Loucy (cell line): ENCODE results near the gene CCDC73.

Source experiments
- H2AFZ ChIP-seq: fragments of 200-600 bp; sonication (generic); 2 replicates; pipeline ENCODE4 v1.6.0; 2016; ENCODE audit warnings: antibody characterized with exemption, mild to moderate bottlenecking, low read length, moderate library complexity
- H3F3A ChIP-seq: fragments of 200-600 bp; 2 replicates; pipeline ENCODE4 v1.6.0; 2016; ENCODE audit warnings: antibody characterized with exemption, low read depth, mild to moderate bottlenecking
- H3K27me3 ChIP-seq: fragments of 200-600 bp; sonication (generic); 2 replicates; pipeline ENCODE4 v1.6.1; 2014; ENCODE audit warnings: low read length, mild to moderate bottlenecking; ENCODE audit not compliant: insufficient read depth, poor library complexity, severe bottlenecking
- H3K36me3 ChIP-seq: fragments of 200-600 bp; sonication (generic); 2 replicates; pipeline ENCODE4 v1.6.1; 2016; ENCODE audit warnings: low read length; ENCODE audit not compliant: insufficient read depth
- H3K4me1 ChIP-seq: fragments of 200-600 bp; sonication (generic); 2 replicates; pipeline ENCODE4 v1.5.1; 2014; ENCODE audit warnings: low read length, mild to moderate bottlenecking; ENCODE audit not compliant: insufficient read depth, poor library complexity, severe bottlenecking
- H3K4me2 ChIP-seq: fragments of 200-600 bp; sonication (generic); 2 replicates; pipeline ENCODE4 v1.6.0; 2014; ENCODE audit warnings: antibody characterized with exemption, low read length, low read depth, mild to moderate bottlenecking; ENCODE audit not compliant: poor library complexity, severe bottlenecking
- H3K4me3 ChIP-seq: fragments of 200-600 bp; sonication (generic); 2 replicates; pipeline ENCODE4 v1.5.1; 2014; ENCODE audit warnings: low read length, mild to moderate bottlenecking, mixed read lengths; ENCODE audit not compliant: poor library complexity, severe bottlenecking
- H3K79me2 ChIP-seq: fragments of 200-600 bp; sonication (generic); 2 replicates; pipeline ENCODE4 v1.6.1; 2014; ENCODE audit warnings: low read length; ENCODE audit not compliant: insufficient read depth
- H3K9ac ChIP-seq: fragments of 200-600 bp; sonication (generic); 2 replicates; pipeline ENCODE4 v1.6.0; 2014; ENCODE audit warnings: mild to moderate bottlenecking, low read depth, low read length, moderate library complexity; ENCODE audit not compliant: poor library complexity, severe bottlenecking
- H3K9me2 ChIP-seq: fragments of 200-600 bp; sonication (generic); replicated peaks from 2 replicates; pipeline ENCODE4 v1.6.1; 2016; ENCODE audit warnings: low read depth, low read length, mixed read lengths
- H3K9me3 ChIP-seq: fragments of 200-600 bp; sonication (generic); 2 replicates; pipeline ENCODE4 v1.6.1; 2014; ENCODE audit warnings: mild to moderate bottlenecking, antibody characterized with exemption, low read length, low read depth; ENCODE audit not compliant: insufficient read depth
- H4K20me1 ChIP-seq: fragments of 200-600 bp; sonication (generic); 2 replicates; pipeline ENCODE4 v1.6.0; 2014; ENCODE audit warnings: antibody characterized with exemption, low read length, mild to moderate bottlenecking; ENCODE audit not compliant: insufficient read depth, poor library complexity, severe bottlenecking
- EZH2phosphoT487 ChIP-seq: fragments of 200-600 bp; IDR thresholded peaks from 2 replicates; pipeline ENCODE4 v1.6.1; 2018; ENCODE audit warnings: antibody characterized with exemption, mild to moderate bottlenecking, moderate library complexity, borderline replicate concordance
- TF ChIP-seq, protein P1 (sequence below): fragments of 200-600 bp; sonication (generic); conservative IDR thresholded peaks from 2 replicates; pipeline ENCODE4 v1.5.1; 2014; ENCODE audit warnings: mild to moderate bottlenecking, antibody characterized with exemption, low read length

Gene CCDC73

DNA sequence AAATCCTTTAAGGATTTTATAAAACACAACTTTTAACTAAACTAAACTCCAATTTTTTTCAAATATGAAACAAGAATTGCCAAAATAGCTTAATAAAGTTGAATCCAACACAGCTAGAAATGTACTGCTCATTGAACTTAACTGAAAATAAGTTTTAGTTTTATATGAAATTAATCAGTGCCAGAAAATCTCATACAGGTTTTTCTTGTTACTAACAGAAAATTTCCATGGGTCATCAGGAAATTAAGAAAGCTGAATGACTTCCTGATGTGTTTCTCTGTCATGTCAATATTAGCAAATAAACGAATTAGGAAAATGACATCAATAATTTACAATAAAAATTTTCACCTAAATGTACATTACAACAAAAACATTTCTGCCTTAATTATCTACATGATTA is 3.5 kb downstream of the CCDC73 start:
- H3K4me2 ChIP-seq = no peak overlapping the region
- no peaks in the 10 kb centered on the region for H3K9me2 ChIP-seq
- no peak overlapping the region for H3K4me3 ChIP-seq
- TF ChIP-seq, protein P1, sequence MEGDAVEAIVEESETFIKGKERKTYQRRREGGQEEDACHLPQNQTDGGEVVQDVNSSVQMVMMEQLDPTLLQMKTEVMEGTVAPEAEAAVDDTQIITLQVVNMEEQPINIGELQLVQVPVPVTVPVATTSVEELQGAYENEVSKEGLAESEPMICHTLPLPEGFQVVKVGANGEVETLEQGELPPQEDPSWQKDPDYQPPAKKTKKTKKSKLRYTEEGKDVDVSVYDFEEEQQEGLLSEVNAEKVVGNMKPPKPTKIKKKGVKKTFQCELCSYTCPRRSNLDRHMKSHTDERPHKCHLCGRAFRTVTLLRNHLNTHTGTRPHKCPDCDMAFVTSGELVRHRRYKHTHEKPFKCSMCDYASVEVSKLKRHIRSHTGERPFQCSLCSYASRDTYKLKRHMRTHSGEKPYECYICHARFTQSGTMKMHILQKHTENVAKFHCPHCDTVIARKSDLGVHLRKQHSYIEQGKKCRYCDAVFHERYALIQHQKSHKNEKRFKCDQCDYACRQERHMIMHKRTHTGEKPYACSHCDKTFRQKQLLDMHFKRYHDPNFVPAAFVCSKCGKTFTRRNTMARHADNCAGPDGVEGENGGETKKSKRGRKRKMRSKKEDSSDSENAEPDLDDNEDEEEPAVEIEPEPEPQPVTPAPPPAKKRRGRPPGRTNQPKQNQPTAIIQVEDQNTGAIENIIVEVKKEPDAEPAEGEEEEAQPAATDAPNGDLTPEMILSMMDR = no peak
- no peak for TF ChIP-seq EZH2phosphoT487
- no peaks in the 10 kb centered on the region for H3K36me3 ChIP-seq
- no peaks in the 10 kb centered on the region for H3K79me2 ChIP-seq
- H3K4me1 ChIP-seq = no peaks in the 10 kb centered on the region
- no peaks in the 10 kb centered on the region for H3K9me3 ChIP-seq
- H4K20me1 ChIP-seq = no peaks in the 10 kb centered on the region
- H2AFZ ChIP-seq = no peak overlapping the region
- H3F3A ChIP-seq = no peaks in the 10 kb centered on the region
- no peaks in the 10 kb centered on the region for H3K27me3 ChIP-seq
- no peak overlapping the region for H3K9ac ChIP-seq

DNA sequence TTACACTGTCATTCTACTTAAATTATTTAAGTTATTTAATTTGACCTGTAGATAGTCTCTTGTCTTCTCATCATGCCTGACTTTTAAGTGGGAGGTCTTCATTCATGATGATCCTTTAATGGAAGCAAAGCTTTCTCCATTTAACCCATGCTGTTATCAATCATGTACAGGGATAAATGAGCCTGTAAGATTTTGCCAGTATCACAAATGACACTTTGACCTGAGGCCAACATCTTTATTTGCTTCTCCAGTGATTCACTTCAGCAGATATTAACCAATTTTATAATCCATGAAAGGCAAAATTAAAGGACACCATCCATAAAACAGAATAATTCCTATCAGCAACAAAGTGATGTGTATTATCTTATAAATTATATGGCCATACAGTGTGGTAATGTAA is 7.7 kb downstream of the CCDC73 start:
- no peaks in the 10 kb centered on the region for H3K27me3 ChIP-seq
- no peaks in the 10 kb centered on the region for H3F3A ChIP-seq
- H4K20me1 ChIP-seq = no peaks in the 10 kb centered on the region
- no peaks in the 10 kb centered on the region for H3K36me3 ChIP-seq
- H2AFZ ChIP-seq = no peak overlapping the region
- TF ChIP-seq EZH2phosphoT487 = no peak
- TF ChIP-seq, protein P1 = no peak
- H3K9me2 ChIP-seq = no peaks in the 10 kb centered on the region
- no peaks in the 10 kb centered on the region for H3K9me3 ChIP-seq
- H3K79me2 ChIP-seq = no peaks in the 10 kb centered on the region
- H3K4me3 ChIP-seq = no peak overlapping the region
- H3K4me1 ChIP-seq = no peaks in the 10 kb centered on the region
- H3K4me2 ChIP-seq = no peak overlapping the region
- no peak overlapping the region for H3K9ac ChIP-seq

DNA sequence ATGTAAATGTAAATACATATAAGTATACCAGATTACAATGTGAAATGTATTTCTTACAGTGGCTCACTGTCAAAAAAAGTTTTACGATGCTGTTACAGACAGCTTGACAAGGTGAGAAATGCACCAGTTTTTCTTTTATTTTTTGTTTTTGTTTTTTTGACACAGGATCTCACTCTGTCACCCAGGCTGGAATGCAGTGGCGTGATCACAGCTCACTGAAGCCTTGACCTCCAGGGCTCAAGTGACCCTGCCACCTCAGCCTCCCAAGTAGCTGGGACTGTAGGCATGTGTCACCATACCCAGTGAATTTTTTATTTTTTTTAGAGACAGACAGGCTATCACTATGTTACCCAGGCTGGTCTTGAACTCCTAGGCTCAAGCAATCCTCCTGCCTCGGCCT is 9.2 kb downstream of the CCDC73 start:
- no peak overlapping the region for H3K4me3 ChIP-seq

More for the DNA sequence above, 9.2 kb downstream of the CCDC73 start:
- Histone ChIP-seq H4K20me1 (no peaks in the 10 kb centered on the region), H3K9me3 (no peaks in the 10 kb centered on the region), H3K27me3 (no peaks in the 10 kb centered on the region), H3K9me2 (no peaks in the 10 kb centered on the region), H3K79me2 (no peaks in the 10 kb centered on the region), H2AFZ (no peak overlapping the region), H3K36me3 (no peaks in the 10 kb centered on the region), H3K4me2 (no peak overlapping the region), H3F3A (no peaks in the 10 kb centered on the region), H3K4me1 (no peaks in the 10 kb centered on the region), H3K9ac (no peak overlapping the region)
- TF ChIP-seq, protein P1 = no peak
- no peak for TF ChIP-seq EZH2phosphoT487
